HG03520 (cell line): Measurements from ENCODE around the gene NAXE.
"Not testable (repeated sequence)": the region's sequence is repeated elsewhere in the genome, so short reads cannot be mapped to it uniquely, and the experiment has no call there.

Experiments
- ATAC-seq: cut with Tn5 transposase; IDR thresholded peaks from one replicate; pipeline ENCODE4 v1.9.1; 2021; ENCODE audit warnings: mild to moderate bottlenecking, moderate library complexity; ENCODE audit not compliant: unreplicated experiment

Gene NAXE

DNA sequence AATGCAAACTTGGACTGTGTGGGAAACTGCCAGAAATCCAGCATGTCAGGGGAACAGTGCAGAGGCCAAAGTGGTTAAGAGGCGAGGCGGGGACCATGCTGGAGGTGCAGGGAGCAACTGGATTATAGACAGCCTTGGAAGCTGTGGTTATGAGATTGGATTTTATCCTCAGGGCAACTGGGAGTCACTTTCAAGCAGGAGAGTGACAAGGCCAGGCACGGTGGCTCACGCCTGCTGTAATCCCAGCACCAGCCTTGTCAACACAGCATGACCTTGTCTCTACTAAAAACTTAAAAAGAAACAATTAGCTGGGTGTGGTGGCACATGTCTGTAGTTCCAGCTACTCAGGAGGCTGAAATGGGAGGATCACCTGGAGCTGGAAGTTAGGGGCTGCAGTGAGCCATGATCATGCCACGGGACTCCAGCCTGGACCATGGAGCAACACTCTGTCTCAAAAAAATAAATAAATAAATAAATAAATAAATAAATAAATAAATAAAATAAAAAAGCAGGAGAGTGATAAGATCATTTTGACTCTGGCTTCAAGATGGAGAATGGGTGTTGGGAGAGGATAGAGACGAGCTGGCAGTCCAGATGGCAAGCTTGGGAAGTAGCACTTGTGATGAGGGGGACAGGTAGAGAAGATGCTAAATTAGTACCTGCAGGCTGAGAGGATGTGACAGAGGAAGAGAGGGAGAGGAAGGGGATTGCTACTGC is 31.2 kb downstream of the NAXE start:
- no peak for ATAC-seq

DNA sequence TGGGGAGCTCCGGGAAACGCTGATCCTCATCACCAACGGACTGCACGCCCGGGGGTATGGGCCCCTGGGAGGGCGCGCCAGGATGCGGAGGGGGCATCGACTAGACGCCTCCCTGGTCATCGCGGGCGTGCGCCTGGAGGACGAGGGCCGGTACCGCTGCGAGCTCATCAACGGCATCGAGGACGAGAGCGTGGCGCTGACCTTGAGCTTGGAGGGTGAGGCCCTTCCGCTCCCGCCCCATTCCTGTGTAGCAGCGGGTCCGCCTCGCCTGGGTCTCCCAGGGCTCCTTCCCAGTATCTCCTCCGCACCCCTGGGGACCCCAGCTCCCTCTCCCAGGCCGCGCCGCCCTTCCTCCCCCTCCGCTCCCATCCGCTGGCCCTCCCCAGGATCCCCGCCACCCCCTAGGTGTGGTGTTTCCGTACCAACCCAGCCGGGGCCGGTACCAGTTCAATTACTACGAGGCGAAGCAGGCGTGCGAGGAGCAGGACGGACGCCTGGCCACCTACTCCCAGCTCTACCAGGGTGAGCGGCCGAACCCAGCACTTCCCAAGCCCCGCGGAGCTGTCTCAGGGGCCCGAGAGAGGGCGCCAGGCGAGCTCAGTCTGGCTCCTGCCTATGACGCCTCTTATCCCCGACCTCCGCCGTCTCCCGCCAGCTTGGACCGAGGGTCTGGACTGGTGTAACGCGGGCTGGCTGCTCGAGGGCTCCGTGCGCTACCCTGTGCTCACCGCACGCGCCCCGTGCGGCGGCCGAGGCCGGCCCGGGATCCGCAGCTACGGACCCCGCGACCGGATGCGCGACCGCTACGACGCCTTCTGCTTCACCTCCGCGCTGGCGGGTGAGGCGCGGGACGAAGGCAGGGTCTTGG is 32.6 kb downstream of the NAXE start:
- no peak for ATAC-seq

- no peak for ATAC-seq
Observed at GRCh38 chr1:156624814-156625435, 33.3 kb downstream of the NAXE start.

- ATAC-seq, result no peak
Observed at GRCh38 chr1:156625436-156626078, 34.0 kb downstream of the NAXE start.

GRCh38 chr1:156626079-156626438 is 34.5 kb downstream of the NAXE start:
- ATAC-seq, result no peak

DNA sequence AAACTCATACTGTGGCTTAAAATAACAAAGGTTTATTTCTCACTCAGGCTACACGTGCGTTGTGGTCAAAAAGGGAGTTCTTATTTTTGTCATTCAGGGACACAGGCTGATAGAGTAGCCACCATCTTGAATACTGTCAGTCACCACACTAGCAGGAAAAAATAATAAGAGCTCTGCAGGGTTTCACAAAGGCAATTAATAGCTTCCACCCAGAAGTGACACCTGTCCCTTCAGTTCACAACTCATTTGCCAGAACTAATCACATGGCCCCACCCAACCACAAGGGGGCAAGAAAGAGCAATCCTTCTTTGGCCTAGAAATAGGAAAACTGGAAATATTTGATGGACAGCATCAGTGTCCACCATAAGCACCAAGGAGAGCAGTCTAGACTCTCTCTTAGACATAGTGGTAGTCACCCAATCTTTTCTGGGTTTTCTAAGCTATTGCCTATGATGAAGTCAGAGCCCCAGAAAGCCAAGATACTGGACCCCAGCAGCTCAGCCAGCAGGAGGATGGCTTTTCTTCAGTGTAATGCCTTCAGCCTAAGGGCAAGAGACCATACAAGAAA is 35.8 kb downstream of the NAXE start:
- no peak for ATAC-seq

DNA sequence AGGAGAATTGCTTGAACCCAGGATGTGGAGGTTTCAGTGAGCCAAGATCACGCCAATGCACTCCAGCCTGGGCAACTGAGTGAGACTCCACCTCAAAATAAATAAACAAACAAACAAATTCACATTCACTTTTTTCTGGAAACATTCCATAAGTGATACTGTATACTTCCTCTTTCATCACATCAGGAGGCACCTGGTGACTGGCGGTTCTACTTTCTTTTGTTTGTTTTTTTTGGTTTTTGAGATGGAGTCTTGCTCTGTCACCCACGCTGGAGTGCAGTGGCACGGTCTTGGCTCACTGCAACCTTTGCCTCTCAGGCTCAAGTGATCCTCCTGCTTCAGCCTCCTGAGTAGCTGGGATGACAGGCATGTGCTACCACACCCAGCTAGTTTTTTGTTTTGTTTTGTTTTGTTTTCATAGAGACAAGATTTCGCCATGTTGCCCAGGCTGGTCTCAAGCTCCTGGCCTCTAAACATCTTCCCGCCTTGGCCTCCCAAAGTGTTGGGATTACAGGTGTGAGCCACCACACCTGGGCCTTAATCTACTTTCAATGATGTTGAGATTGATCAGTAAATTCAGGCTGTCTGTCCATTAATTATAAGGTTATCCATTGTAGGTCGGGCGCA is 38.4 kb downstream of the NAXE start:
- ATAC-seq, result no peak

DNA sequence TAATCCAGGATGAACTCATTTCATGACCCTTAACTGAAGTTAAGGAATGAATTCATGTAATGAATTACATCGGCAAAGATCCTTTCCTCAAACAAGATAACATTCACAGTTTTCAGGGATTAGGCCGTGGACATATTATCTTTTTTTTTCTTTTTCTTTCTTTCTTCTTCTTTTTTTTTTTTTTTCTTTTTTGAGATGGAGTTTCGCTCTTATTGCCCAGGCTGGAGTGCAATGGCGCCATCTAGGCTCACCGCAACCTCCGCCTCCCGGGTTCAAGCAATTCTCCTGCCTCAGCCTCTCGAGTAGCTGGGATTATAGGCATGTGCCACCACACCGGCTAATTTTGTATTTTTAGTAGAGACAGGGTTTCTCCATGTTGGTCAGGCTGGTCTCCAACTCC is 39.6 kb downstream of the NAXE start:
- ATAC-seq, result not testable (repeated sequence)

DNA sequence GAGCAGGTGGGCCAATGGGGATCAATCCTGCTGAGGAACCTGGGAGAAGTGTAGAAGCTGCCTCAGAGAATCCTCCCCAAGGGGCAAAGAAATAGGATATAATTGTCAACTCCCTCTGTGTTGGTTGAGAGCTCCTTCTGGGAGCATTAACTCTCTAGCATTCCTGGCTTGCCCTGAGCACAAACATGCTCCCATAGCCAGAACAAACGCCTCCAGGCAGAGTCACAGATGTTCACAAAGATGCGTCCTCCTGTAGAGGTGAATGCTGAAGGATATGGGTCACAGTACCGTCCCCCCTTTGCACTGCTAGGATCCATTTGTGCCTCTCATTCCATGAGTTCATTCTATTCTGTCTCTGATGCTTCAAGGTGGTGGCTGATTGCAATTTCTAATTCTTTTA is 40.8 kb downstream of the NAXE start:
- no peak for ATAC-seq

DNA sequence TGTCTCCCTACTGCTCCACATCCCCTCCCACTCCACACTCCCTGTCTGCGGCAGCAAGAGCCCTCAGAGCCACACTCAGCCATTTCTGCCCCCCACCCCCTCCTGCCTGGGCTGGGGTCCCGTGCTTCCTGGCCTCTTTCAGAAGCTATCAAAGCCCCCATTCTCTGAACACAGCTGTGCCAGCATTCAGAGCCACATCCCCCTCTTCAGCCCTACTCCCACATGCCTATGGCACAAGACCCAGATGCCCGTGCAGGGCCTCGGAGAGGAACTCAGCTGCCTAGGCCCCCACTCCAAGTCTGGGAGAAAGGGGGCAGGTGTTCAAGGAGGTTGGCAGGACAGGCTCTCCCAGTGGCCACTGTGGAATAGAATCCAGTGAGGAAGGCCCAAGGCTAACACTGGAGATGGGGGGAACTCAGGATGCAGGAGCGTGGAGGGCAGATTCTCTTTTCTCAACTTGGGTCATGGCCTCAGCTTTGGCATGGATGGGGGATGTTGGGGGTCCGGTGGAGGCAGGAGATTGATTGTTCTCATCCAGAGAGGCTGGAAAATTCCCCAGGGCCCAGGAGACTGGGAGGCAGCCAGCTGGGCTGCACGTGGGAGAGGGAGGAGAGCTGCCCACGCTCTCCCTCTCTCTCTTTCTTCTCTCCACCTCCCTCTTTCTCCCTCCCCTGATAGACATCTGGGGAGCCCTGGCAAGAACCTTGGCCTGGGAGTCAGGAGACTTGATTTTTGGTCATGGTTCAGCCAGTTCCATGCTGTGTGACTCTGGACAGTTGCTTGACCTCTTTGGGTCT is 46.8 kb downstream of the NAXE start:
- ATAC-seq, result no peak

DNA sequence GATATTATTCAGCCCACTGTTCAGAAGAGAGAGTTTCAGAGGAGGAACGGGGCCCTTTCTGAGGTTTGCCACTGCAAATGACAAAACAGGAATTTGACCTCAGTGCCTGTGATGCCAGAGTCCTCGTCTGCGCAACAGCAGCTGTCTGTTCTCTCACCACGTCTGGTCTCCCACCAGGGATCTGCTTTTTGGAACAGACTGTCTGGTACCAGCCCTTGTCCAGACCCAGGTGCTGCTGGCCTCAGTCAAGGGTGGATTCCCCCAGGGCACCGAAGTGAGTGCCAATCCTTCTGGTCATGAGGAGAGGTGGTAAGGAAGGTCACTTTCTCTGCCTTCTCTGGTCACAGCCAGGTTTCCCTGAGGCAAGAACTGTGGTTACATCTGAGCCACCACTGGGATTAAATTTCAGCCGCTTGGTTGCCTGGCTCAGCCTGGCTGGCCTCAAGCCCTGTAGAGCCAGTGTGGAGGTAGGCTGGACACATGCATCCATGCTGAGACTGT is 48.1 kb downstream of the NAXE start:
- ATAC-seq, result no peak

DNA sequence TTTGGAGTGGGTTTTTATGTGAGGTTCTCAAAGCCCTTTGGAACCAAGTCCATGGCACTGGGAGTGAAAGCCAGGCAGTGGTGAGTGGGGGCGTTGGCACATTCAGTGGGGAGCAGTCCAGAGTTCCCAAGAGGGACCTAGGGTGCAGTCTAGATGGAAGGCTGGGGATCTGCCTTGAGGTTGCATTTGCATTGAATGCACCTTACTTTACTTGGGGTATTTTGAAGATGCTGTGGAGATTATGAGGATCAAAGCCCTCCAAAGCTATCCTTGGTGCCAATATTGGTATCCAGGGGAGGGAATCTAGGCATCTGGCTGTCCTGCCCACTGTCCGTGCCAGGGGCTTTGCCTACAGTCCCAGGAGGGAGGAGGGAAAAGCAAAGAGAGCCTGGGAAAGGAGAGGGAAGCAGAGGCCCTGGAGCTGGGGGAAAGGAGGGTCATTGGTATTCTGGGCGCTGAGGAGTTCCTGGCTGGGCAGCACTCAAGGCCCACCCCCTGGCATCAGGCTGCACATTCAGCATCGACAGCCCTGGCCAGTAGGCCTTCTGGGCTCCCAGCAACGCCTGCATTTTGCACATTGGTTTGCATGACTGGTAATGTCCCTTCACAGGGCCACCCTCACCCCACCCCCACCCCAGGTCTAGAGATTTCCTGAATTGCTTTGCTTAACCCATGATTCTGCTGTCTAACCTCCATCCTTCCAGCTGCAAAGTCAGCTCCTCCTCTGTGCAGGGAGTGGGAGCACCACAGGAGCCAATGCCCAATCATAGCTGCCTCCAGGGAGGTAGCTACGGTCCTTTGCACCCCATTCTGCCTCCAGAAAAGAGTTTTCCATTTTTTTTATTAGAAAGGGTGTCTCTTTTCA is 49.5 kb downstream of the NAXE start:
- ATAC-seq, result no peak

GRCh38 chr1:156641761-156642264 is 50.2 kb downstream of the NAXE start, which contains the start of gene BCAN:
Gene BCAN (plus strand): TSS chr1:156642117. CDS start chr1:156646055, 3,938 bp downstream.
- no peak for ATAC-seq

DNA sequence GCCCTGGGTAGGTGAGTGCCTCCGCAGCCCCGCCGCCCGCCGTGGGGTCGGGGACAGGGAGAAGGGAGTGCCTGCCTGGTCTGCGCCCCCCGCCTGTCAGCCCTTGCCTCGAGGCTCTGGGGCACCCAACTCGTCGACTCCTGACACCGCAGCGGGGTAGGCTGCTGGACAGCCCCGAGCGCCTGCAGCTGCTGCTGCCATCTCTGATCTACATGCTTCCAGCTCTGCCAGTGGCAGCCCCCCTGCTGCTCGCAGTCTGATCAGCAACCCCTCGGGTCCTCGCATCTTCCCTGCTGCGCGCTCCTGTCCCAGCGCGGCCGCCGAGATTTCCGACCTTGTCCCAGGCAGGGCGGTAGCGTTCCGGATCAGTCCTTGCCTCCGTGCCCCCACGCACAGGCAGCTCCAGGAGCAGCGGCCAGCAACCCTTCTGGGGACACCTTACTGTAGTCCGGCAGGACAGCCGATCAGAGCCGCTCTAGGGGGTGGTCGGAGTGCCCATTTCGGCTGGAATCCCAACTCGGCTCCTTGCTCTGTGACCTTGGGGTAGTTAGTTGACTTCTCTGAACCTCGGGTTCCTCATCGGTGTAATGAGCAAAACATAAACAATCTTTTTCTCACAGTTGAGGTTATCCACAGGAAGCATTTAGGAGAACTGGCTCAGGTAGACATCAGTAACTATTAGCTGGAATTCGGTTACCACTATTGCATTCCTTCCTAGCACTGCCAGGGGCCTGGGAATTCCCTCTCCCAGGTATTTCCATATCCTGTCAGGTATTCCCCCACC is 50.9 kb downstream of the NAXE start:
- no peak for ATAC-seq

DNA sequence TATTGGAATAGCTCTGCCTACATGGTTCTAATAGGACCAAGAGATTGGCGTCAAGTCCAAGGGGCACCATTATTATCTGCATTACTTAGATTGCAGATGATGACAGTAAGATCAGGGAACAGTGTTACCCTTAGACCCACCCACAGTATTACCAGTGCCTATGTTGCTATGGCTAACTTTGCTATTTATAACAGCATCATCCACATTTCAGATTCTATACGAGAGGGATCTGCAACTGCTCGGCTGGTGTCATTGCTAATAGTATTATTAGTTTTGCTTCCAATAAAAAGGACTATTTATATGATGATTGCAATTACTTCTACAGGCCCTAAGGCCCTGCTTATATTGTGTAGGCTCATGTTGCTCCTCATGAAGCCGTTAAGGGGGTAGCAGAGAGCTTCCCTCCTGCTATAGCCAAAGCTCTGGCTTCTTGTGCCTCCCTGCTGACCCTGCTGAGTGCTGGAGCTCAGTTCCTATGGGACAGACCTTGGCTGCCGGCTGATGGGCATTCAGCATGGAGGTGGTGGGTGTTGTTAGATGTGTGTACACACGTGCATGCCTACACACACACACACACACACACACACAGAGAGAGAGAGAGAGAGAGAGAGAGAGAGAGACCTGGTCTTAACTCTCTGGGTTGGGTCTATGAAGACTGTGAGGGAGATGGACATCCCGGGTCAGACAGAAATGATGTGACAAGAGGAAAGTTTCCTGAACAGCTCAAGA is 51.6 kb downstream of the NAXE start:
- ATAC-seq, result no peak

DNA sequence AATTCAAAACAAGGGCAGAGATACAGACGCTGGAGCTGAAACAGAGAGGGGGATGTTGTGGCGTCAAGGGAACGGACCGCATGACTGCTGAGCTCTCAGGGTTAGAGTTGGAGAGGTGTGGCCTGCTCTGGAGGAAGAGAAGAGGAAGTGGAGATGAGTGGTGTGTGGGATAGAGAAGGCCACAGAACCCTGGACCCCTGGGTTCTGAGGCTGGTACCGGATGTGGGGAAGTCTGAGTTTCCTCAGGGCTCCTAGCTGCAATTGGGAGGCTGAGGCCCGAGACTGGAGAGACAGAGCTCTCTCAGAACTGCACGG is 52.2 kb downstream of the NAXE start:
- peak; percentile 53 for ATAC-seq
